ENCODE data around the gene ADD3. TPM values are rescaled to one million over a fixed set of nuclear protein-coding genes. Genes with fewer than 3 reads are reported as not detected.

The ADD3 gene
- total RNA-seq, 2 experiments from 2014 or later: 31.3 to 31.4 TPM

- ChIA-PET POLR2A (no interaction called here), CTCF (no interaction called here)
These were observed 144.2 kb downstream of the ADD3 start for GRCh38 chr10:110151971-110152370.

GRCh38 chr10:110153396-110153795 is 145.6 kb downstream of the ADD3 start:
- POLR2A ChIA-PET: no interaction called here
- CTCF ChIA-PET: interaction anchor here (0.6 to 1.2 kb wide), 3 partner anchors 16 to 125 kb away, joined by 3 to 4 read pairs (median 3); no protein-coding TSS in a partner anchor

GRCh38 chr10:110156046-110156445 is 148.3 kb downstream of the ADD3 start:
- CTCF ChIA-PET: interaction anchor here (0.6 to 2.0 kb wide), 5 partner anchors 9 to 149 kb away, joined by 3 to 5 read pairs (median 3); no protein-coding TSS in a partner anchor
- POLR2A ChIA-PET: interaction anchor here (1.5 kb wide), 1 partner anchor 55 kb away, joined by 7 read pairs; no protein-coding TSS in a partner anchor

- CTCF ChIA-PET: interaction anchor here (2.0 kb wide), 1 partner anchor 51 kb away, joined by 5 read pairs; no protein-coding TSS in a partner anchor
- POLR2A ChIA-PET: no interaction called here
These were observed 150.5 kb downstream of the ADD3 start for GRCh38 chr10:110158051-110159005.

- ChIA-PET POLR2A (no interaction called here), CTCF (no interaction called here)
These were observed 152.3 kb downstream of the ADD3 start for GRCh38 chr10:110160081-110160480.

GRCh38 chr10:110160522-110160921 is 152.7 kb downstream of the ADD3 start:
- ChIA-PET CTCF (interaction anchor here (0.7 kb wide), 1 partner anchor 276 kb away, joined by 3 read pairs; no protein-coding TSS in a partner anchor), POLR2A (no interaction called here)

- POLR2A ChIA-PET: no interaction called here
- CTCF ChIA-PET: interaction anchor here (0.6 kb wide), 1 partner anchor 24 kb away, joined by 3 read pairs; no protein-coding TSS in a partner anchor
These were observed 155.0 kb downstream of the ADD3 start for GRCh38 chr10:110162741-110163145.

- POLR2A ChIA-PET: no interaction called here
These were observed 155.5 kb downstream of the ADD3 start for GRCh38 chr10:110163192-110163773.

GRCh38 chr10:110163841-110164240 is 156.1 kb downstream of the ADD3 start:
- CTCF ChIA-PET: no interaction called here
- POLR2A ChIA-PET: interaction anchor here (0.7 kb wide), 1 partner anchor 153 kb away, joined by 3 read pairs; no protein-coding TSS in a partner anchor

More at GRCh38 chr10:110163192-110163773, 155.5 kb downstream of the ADD3 start:
- CTCF ChIA-PET: interaction anchor here (0.6 kb wide), 1 partner anchor 24 kb away, joined by 3 read pairs; no protein-coding TSS in a partner anchor

- ChIA-PET POLR2A (no interaction called here), CTCF (interaction anchor here (1.1 kb wide), 1 partner anchor 9 kb away, joined by 4 read pairs; no protein-coding TSS in a partner anchor)
These were observed 157.5 kb downstream of the ADD3 start for GRCh38 chr10:110165239-110165638.

- ChIA-PET CTCF (no interaction called here), POLR2A (no interaction called here)
These were observed 159.4 kb downstream of the ADD3 start for GRCh38 chr10:110167149-110167548.

- POLR2A ChIA-PET: no interaction called here
- CTCF ChIA-PET: interaction anchor here (1.0 kb wide), 1 partner anchor 38 kb away, joined by 3 read pairs; no protein-coding TSS in a partner anchor
These were observed 161.1 kb downstream of the ADD3 start for GRCh38 chr10:110168601-110169481.

- CTCF ChIA-PET: no interaction called here
- POLR2A ChIA-PET: no interaction called here
These were observed 161.8 kb downstream of the ADD3 start for GRCh38 chr10:110169586-110169985.

GRCh38 chr10:110170142-110170971 is 162.6 kb downstream of the ADD3 start:
- ChIA-PET POLR2A (no interaction called here), CTCF (no interaction called here)

- ChIA-PET CTCF (no interaction called here), POLR2A (no interaction called here)
These were observed 163.2 kb downstream of the ADD3 start for GRCh38 chr10:110171032-110171431.

- ChIA-PET POLR2A (no interaction called here), CTCF (interaction anchor here (0.6 to 0.7 kb wide), 3 partner anchors 13 to 27 kb away, joined by 3 to 4 read pairs (median 3); no protein-coding TSS in a partner anchor)
These were observed 164.4 kb downstream of the ADD3 start for GRCh38 chr10:110172155-110172554.

GRCh38 chr10:110174201-110174600 is 166.4 kb downstream of the ADD3 start:
- POLR2A ChIA-PET: no interaction called here
- CTCF ChIA-PET: no interaction called here

- ChIA-PET CTCF (no interaction called here), POLR2A (no interaction called here)
These were observed 167.0 kb downstream of the ADD3 start for GRCh38 chr10:110174816-110175215.

- ChIA-PET POLR2A (no interaction called here), CTCF (no interaction called here)
These were observed 167.6 kb downstream of the ADD3 start for GRCh38 chr10:110175406-110175805.
